Activated gamma-delta T cell treated with Interleukin-2 at 50 U/mL for 16 hours (primary cell): ENCODE data around the gene THRB.

Source experiments
- DNase-seq: peaks from one replicate; pipeline ENCODE4 v3.0.0-alpha.2; 2020

Gene THRB

DNA sequence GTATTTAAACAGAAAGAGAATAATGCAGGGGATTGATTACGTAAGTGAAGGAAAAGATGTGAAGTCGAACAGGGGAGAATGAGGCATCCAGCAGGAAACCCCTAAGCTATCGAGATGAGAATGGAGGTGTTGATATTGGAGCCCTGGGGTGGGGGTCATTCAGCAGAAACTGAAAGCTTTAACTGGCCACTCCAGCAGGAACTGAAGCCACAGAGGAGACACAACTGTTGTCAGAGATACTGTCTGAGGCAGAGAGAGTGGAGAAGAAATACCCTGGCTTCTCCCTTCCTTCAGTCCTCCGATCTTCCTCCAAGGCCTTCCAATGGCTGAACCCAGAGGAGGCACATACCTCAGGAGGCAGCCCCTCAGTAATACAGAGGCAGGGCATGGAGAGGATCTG, 152.4 kb downstream of the THRB start:
- no peak for DNase-seq

- no peak for DNase-seq
These were observed 153.0 kb downstream of the THRB start for GRCh38 chr3:24341668-24342067.

DNA sequence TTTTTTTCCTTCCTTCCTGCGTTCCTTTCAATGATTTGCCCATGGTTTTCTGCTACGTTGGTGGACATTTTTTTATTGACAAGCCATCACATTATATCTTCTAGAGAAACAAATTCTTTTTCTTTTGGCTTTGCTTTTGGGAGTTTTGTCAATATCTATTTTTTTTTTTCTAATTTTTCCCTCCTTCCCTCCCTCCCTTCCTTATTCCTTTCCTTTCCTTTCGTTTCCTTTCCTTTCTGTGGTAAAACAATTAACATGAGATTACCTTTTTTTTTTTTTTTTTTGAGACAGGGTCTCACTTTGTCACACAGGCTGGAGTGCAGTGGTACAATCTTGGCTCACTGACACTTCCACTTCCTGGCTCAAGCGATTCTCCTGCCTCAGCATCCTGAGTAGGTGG, 153.7 kb downstream of the THRB start:
- no peak for DNase-seq

DNA sequence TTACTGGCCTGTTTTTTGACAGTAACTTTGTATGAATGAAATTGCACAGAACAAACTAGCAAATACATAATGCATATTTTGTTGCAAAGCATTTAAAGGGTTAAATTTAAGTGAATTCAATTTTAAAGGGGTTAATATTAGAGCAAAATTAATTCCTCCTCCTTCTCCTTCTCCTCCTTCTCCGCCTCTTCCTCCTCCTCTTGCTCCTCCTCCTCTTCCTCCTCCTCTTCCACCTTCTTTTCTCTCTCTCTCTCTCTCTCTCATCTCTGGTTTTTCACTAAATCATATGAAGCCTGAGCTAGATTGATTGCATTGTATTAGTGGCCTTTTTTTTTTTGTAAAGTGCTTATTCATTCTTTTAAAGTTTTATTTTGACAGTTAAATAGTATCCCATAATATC, 154.5 kb downstream of the THRB start:
- DNase-seq = no peak

DNA sequence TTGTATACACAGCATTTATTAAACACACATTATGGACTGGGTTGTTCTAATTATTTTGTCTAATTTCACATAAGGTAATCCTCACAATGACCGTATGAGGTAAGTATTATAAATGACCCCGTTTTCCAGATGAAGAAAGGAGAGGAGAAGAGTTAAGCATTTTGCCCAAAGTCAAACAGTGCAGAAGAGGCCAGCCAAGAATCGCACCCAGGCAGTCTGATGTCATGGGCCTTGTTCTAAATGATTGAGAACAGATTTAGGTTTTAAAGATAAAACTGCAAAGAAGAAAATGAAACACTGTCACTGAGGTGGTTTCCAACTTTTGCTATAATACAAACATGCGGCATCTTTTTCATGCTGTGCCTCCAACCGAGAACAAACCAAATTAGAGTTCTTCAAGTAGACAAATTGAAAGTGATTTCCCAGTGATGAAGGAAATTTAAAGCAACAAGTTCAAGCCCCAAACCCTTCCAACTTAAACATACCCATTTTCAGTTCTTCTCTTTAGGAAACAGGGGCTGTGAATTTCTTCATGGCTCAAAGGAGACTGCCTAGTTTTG, 155.3 kb downstream of the THRB start:
- DNase-seq = no peak

DNA sequence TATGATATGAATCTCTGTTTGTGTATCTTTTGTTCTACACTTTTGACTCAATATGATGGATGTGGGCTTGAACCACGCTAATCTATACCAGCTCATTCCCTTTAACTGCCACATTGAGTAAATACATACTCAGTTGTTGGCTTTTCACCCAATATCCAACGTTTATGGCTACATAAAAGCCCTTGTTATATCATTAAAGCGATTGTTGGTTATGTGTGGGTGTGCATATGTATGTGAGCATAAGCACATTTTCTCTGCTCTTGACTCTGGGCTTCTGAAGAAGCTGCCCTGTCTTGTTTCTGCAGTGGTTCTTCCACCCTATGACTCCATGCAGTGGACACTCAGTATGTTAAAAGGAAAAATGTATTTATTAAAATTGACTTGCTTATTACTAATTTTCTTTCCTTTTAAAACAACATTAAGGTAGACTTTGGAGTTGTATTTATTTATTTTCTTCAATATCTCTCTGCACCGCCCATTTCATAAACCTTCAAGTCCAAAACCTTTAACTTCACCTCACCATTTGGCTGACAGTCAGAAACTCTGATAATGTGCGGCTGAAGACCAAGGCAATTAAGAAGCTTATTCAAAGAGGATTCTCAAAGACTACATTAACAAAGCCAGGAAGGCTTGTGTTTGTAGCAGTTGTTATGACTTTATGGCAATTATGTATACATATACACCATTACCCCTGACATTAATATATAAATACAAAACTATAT, 156.1 kb downstream of the THRB start:
- DNase-seq = no peak

- no peak for DNase-seq
These were observed 158.5 kb downstream of the THRB start for GRCh38 chr3:24336101-24336500.

DNA sequence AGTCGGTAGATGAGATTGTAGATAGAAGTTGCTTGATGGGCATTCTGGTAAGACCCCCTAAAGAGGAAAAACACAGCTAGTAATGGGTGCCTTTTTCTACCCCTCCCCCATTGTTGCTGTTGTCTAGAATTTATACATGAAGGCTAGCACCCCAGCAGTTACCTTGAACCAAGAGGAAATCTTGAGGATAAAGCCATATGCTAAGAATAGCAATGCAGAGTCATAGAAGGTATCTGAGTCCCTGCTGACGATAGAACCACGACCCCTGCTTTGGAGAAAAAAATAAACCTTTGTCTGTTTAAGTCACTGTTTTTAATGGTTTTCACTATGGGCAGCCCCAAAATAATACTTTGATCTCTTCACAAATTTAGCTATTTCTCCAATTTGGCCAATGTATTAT, 162.6 kb downstream of the THRB start:
- DNase-seq = no peak

DNA sequence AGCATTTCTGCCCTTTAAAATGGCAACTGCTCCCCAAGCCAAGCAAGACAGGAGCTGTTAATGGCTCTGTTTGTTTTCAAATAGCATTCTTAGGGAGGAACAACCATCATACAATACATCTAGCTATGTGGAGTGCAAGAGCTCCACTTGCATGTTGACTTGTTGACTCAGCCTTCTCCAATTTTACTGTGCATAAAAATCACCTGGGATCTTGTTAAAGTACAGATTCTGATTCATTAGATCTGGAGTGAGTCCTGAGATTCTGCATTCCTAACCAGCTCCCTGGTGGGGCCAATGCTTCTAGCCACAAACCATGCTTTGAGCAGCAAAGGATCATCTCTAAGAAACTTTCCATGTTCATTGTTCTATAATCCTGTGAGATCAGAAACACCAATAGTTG, 171.4 kb downstream of the THRB start:
- no peak for DNase-seq

- DNase-seq = no peak
These were observed 174.0 kb downstream of the THRB start for GRCh38 chr3:24320601-24321000.

DNA sequence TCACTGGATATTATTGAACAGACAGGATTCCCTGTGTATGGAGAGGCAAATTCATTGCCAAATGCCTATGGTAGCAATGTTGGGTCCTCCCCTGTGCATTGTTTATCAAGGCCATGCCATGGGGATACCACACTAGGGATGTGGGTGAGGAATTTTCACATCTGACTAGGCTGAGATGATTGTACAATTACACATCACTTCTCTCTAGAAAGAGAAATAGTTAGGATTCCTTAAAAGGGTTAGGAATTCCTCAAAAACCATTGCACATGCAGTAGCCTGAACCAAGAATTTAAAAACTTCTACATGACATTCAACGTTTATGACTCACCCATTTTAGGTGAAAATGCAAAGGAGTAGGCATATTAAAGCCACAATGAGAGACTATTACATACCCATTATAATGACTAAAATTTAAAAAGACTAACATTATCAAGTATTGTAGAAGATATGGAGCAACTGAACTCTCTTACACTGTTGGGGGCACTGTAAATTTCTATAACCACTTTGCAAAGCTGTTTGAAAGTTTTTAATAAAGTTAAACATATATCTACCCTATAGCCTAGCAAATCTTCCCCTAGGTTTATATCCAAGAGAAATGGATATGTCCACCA, 175.9 kb downstream of the THRB start:
- DNase-seq = no peak

- no peak for DNase-seq
These were observed 177.7 kb downstream of the THRB start for GRCh38 chr3:24316887-24317383.

GRCh38 chr3:24315971-24316370, 178.7 kb downstream of the THRB start:
- no peak for DNase-seq

DNA sequence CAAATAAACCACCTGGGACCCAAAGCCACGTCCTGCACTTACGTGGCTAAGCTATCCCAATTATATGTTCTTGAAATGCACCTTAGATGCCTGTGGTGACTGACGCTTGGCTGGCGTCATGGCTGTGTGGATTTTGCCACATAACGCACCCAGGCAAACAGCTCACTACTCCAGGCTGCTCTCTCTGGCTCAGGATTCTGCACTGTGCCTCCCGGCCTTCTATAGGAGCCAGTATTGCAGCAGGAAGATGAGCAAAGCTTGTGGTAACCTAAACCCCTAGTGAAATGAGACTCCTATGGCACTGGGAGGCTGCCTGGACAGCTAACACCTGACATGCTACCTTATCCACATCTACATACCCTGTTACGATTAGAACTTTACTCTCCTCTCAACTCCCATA, 179.3 kb downstream of the THRB start:
- no peak for DNase-seq

DNA sequence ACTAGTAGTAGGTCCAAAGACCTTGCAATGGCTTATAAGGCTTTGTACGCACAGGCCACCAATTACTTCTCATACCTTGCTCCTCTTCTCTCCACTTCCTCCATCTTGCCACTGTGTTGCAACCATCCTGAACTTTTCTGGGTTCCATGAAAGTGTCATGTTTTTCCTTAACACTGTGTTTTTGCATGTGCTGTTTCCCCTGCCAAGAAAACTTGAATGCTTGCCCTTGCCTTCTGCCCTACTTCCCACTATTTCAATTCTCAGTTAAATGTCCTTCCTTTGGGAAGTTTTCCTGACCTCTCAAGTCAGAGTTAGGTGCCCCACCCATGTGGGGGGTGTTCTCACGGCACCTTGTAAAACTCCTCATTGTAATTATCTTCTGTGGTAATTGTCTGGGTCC, 182.8 kb downstream of the THRB start:
- no peak for DNase-seq

DNA sequence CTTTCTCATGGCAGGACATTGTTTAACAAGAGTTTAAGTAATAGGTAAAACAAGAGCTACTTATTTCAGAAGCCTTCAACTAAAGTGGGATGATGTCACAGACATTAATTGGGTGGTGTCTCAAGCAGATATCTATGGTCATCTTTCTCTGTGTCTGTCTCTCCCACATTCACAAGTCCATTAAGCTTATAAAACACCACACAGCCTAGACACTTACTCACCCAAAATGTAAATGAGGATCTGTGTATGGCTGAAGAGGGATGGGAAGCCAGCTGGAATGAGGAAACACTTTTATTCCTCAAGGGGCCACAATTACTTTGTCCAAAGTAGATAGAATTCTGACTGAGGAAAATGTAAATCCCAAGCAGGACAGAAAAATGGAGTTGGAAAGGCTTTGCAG, 183.8 kb downstream of the THRB start:
- DNase-seq = no peak

GRCh38 chr3:24306518-24306917, 188.1 kb downstream of the THRB start:
- DNase-seq = no peak

GRCh38 chr3:24305795-24306467, 188.7 kb downstream of the THRB start:
- DNase-seq = no peak

- DNase-seq = no peak
These were observed 191.4 kb downstream of the THRB start for GRCh38 chr3:24303057-24303754.

DNA sequence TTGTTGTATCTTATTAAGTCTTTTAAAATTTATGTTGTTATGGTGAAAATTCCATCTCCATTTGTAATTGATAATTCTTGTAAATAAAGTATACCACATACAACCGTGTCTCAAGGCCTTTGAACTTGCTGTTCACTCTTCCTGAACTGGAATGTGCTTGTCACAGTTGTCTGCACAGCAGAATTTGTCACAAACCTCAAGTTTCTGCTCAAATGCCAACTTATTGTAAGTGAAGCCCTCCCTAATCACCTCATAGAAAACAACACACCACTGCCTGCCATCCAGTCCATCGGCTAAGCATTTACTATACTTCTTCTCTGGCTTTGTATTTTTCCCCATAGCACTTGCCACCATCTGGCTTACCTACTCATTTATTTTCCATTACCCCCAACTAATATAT, 192.3 kb downstream of the THRB start:
- no peak for DNase-seq

DNA sequence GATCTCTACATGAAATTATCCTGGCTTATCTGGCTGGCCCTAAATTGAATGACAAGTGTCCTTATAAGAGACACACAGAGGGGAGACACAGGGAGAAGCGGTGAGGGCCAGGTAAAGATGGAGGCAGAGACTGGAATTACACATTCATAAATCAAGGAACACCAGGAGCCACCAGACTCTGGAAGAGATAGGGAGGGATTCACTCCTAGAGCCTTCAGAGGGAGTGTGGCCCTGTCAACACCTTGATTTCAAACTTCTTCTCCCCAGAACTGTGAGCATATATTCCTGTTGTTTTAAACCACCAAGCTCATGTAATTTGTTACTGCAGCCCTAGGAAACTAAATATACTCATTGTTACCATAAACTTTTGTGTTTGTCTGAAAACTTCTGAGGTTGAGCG, 193.7 kb downstream of the THRB start:
- no peak for DNase-seq

- no peak for DNase-seq
These were observed 194.6 kb downstream of the THRB start for GRCh38 chr3:24299806-24300626.
